Uterine smooth muscle cell (primary cell): Measurements from ENCODE around the gene HNRNPU. TPM values are rescaled to one million over a fixed set of nuclear protein-coding genes. Genes with fewer than 3 reads are reported as not detected.

Source experiments
- total RNA-seq: library from RNA; depleted of rRNA; stranded (reverse); fragments of >200 nt; gene quantifications from 2 replicates; pipeline ENCODE4 v1.2.3, GENCODE V29; 2014

HNRNPU gene
- 445 and 604 TPM in 2 replicates for total RNA-seq

GRCh38 chr1:244864253-244865027, at the start of gene HNRNPU:
Gene HNRNPU, minus strand, starts transcription at chr1:244864543. Its CDS starts 236 bp downstream, at chr1:244864307.

DNA sequence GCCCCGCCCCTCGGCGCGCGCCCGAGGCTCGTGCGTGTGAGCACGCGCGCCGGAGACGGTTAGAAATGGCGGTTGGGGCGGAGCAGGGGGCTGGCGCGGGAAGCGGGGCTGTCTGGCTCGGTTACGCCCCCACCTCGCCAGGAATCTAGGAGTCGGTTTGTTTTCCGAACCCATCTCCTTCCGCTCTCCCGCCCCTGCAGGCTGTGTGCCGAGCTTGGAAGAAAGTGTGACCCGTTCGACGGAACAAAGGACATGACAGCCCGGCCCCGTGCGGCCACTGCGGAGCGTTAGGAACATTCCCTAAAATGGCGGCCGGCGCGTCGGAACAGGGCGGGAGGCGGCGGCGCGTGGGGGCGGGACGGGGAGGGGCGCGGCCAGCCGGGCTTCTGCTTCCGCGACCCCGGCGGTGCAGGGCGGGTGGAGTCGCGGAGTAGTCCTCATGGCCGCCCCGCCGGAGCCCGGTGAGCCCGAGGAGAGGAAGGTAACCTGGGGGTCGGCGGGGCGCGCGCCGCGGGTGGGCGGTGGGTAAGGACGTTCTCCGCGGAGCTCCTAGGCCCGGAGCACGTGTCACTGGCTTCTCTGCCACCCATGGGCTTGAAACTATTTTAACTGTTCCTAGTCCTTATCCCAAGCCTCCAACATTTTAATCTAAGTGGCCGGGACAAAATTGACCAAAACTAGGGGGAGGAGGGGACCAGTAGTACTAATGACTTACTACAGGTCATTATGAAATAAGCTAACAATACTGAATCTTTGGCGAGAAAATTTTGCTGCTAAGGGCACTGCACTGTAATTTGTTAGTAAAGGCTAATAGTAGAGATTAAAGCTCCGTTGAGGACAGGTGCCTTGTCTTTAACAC, 28.8 kb downstream of the HNRNPU start, which contains the start of gene COX20:
TSS of gene COX20 (plus strand) at position 383 of the 859 bp plus-strand sequence. CDS start at position 440, 57 bp downstream.

Other genes starting within 250 kb of the HNRNPU start
- 51.9 and 53.3 TPM in 2 replicates for gene DESI2, start 211.4 kb downstream of the HNRNPU start, total RNA-seq
- 36.5 and 39.6 TPM in 2 replicates for gene COX20, start 28.9 kb downstream of the HNRNPU start, total RNA-seq